Breast epithelium (tissue), 3 donors: ENCODE results near the gene PSMA1.

ENCODE experiments used
- POLR2A ChIP-seq: fragments of 450-650 bp; IDR thresholded peaks from one replicate; pipeline ENCODE4 v1.6.1; 2016; ENCODE audit warnings: antibody characterized with exemption, mild to moderate bottlenecking, moderate library complexity
- POLR2AphosphoS5 ChIP-seq, 3 donors: sonication (generic); formaldehyde crosslinking; IDR thresholded peaks; one replicate each; pipeline ENCODE4 v1.6.1; 2017; ENCODE audit warnings: antibody characterized with exemption in 3 of 3
- TF ChIP-seq, protein P1 (sequence below), 3 donors: fragments of 450-650 bp; IDR thresholded peaks; one replicate each; pipeline ENCODE4 v1.5.1; 2016 to 2017; ENCODE audit warnings: antibody characterized with exemption in 3 of 3, mild to moderate bottlenecking in 3 of 3, moderate library complexity in 3 of 3

DNA sequence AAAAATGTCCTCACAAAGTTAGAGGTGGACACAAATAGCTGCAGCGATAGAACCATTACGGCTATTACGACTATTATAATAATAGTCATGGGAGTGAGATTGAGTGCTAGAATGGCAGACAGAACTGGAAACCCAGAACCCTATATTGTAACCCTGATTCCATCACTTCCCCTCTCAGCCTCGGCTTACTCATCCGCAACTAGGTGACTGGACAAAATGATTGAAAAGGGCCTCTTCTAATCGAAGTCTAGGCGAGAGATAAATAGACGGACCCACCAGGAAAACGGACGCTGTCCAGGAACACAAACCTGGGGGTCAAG, 629 bp downstream of the PSMA1 start:
- TF ChIP-seq, protein P1, sequence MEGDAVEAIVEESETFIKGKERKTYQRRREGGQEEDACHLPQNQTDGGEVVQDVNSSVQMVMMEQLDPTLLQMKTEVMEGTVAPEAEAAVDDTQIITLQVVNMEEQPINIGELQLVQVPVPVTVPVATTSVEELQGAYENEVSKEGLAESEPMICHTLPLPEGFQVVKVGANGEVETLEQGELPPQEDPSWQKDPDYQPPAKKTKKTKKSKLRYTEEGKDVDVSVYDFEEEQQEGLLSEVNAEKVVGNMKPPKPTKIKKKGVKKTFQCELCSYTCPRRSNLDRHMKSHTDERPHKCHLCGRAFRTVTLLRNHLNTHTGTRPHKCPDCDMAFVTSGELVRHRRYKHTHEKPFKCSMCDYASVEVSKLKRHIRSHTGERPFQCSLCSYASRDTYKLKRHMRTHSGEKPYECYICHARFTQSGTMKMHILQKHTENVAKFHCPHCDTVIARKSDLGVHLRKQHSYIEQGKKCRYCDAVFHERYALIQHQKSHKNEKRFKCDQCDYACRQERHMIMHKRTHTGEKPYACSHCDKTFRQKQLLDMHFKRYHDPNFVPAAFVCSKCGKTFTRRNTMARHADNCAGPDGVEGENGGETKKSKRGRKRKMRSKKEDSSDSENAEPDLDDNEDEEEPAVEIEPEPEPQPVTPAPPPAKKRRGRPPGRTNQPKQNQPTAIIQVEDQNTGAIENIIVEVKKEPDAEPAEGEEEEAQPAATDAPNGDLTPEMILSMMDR (IDR thresholded peaks at IDR 0.05), result no peak
- no peak for TF ChIP-seq POLR2AphosphoS5 (IDR thresholded peaks at IDR 0.05)
- no peak for TF ChIP-seq POLR2A
